Muscle layer of duodenum (tissue), 2 donors: Measurements from ENCODE around the gene DDX49.
"Not testable (repeated sequence)": the region's sequence is repeated elsewhere in the genome, so short reads cannot be mapped to it uniquely, and the experiment has no call there.

ENCODE experiments used
- H3K27ac ChIP-seq: one replicate; pipeline ENCODE4 v1.7.0; 2013; ENCODE audit warnings: mild to moderate bottlenecking, low read length
- H3K27me3 ChIP-seq: one replicate; pipeline ENCODE4 v1.7.0; 2013; ENCODE audit warnings: low read depth, mild to moderate bottlenecking, control low read depth, low read length
- H3K36me3 ChIP-seq, 2 donors: one replicate each; pipeline ENCODE4 v1.7.0; 2013; ENCODE audit warnings: low read length in 2 of 2, control low read depth in 1 of 2, mild to moderate bottlenecking in 1 of 2; ENCODE audit not compliant: insufficient read depth in 2 of 2, control insufficient read depth in 1 of 2
- H3K4me1 ChIP-seq, 2 donors: one replicate each; pipeline ENCODE4 v1.7.0; 2013; ENCODE audit warnings: low read length in 2 of 2, mild to moderate bottlenecking in 2 of 2, control low read depth in 1 of 2, moderate library complexity in 1 of 2; ENCODE audit not compliant: insufficient read depth in 2 of 2, control insufficient read depth in 1 of 2
- H3K4me3 ChIP-seq, 2 donors: one replicate each; pipeline ENCODE4 v1.7.0; 2013; ENCODE audit warnings: low read length in 2 of 2, low read depth in 1 of 2, mild to moderate bottlenecking in 1 of 2
- H3K9me3 ChIP-seq, 2 donors: one replicate each; pipeline ENCODE4 v1.7.0; 2013; ENCODE audit warnings: low read length in 2 of 2, control low read depth in 1 of 2, mild to moderate bottlenecking in 1 of 2; ENCODE audit not compliant: control insufficient read depth in 1 of 2
- donor health status: healthy.

DDX49 gene

GRCh38 chr19:18905058-18905456, 14.5 kb upstream of the DDX49 start:
- H3K27ac ChIP-seq = no peak overlapping the region
- peaks cover 9 to 78% of the 10 kb centered on the region in 2 donors for H3K36me3 ChIP-seq
- no peaks in the 10 kb centered on the region for H3K4me1 ChIP-seq
- no peak overlapping the region for H3K4me3 ChIP-seq
- no peaks in the 10 kb centered on the region for H3K9me3 ChIP-seq
- H3K27me3 ChIP-seq = no peaks in the 10 kb centered on the region

- Histone ChIP-seq H3K4me3 (no peak overlapping the region), H3K27me3 (no peaks in the 10 kb centered on the region), H3K9me3 (no peaks in the 10 kb centered on the region), H3K4me1 (no peaks in the 10 kb centered on the region), H3K27ac (no peak overlapping the region), H3K36me3 (peaks cover 9 to 78% of the 10 kb centered on the region in 2 donors)
Observed at GRCh38 chr19:18905513-18906236, 13.8 kb upstream of the DDX49 start.

- H3K4me3 ChIP-seq = no peak overlapping the region
- no peaks in the 10 kb centered on the region for H3K4me1 ChIP-seq
- H3K9me3 ChIP-seq = no peaks in the 10 kb centered on the region
- peaks cover 4 to 74% of the 10 kb centered on the region in 2 donors for H3K36me3 ChIP-seq
- no peaks in the 10 kb centered on the region for H3K27me3 ChIP-seq
- no peak overlapping the region for H3K27ac ChIP-seq
Observed at GRCh38 chr19:18906605-18907519, 12.7 kb upstream of the DDX49 start.

- Histone ChIP-seq H3K9me3 (no peaks in the 10 kb centered on the region), H3K4me3 (no peak overlapping the region), H3K36me3 (peaks cover 8 to 75% of the 10 kb centered on the region in 2 donors), H3K27ac (no peak overlapping the region), H3K4me1 (no peaks in the 10 kb centered on the region), H3K27me3 (no peaks in the 10 kb centered on the region)
Observed at GRCh38 chr19:18908917-18909619, 10.4 kb upstream of the DDX49 start.

- H3K4me3 ChIP-seq = no peak overlapping the region
- H3K4me1 ChIP-seq = no peaks in the 10 kb centered on the region
Observed at GRCh38 chr19:18910010-18910409, 9.5 kb upstream of the DDX49 start.

GRCh38 chr19:18910801-18911436, 8.6 kb upstream of the DDX49 start:
- H3K27ac ChIP-seq = no peak overlapping the region
- H3K4me1 ChIP-seq = peaks cover 0 to 3% of the 10 kb centered on the region in 2 donors
- H3K4me3 ChIP-seq = no peak overlapping the region
- H3K36me3 ChIP-seq = peaks cover 8 to 67% of the 10 kb centered on the region in 2 donors
- no peaks in the 10 kb centered on the region for H3K9me3 ChIP-seq
- H3K27me3 ChIP-seq = no peaks in the 10 kb centered on the region

More at GRCh38 chr19:18910010-18910409, 9.5 kb upstream of the DDX49 start:
- peaks cover 8 to 69% of the 10 kb centered on the region in 2 donors for H3K36me3 ChIP-seq
- H3K27ac ChIP-seq = no peak overlapping the region
- H3K9me3 ChIP-seq = no peaks in the 10 kb centered on the region
- no peaks in the 10 kb centered on the region for H3K27me3 ChIP-seq

GRCh38 chr19:18912933-18913332, 6.6 kb upstream of the DDX49 start:
- Histone ChIP-seq H3K27me3 (no peaks in the 10 kb centered on the region), H3K9me3 (no peaks in the 10 kb centered on the region), H3K4me3 (no peak overlapping the region), H3K4me1 (peaks cover 0 to 15% of the 10 kb centered on the region in 2 donors), H3K36me3 (peaks cover 3 to 48% of the 10 kb centered on the region in 2 donors), H3K27ac (no peak overlapping the region)

GRCh38 chr19:18913466-18913865, 6.0 kb upstream of the DDX49 start:
- H3K27me3 ChIP-seq = no peaks in the 10 kb centered on the region
- no peak overlapping the region for H3K4me3 ChIP-seq
- H3K27ac ChIP-seq = no peak overlapping the region
- H3K4me1 ChIP-seq = peaks cover 0 to 20% of the 10 kb centered on the region in 2 donors
- no peaks in the 10 kb centered on the region for H3K9me3 ChIP-seq
- peaks cover 3 to 46% of the 10 kb centered on the region in 2 donors for H3K36me3 ChIP-seq

- peaks cover 6 to 31% of the 10 kb centered on the region in 2 donors for H3K4me1 ChIP-seq
- no peak overlapping the region for H3K27ac ChIP-seq
- H3K4me3 ChIP-seq = no peak overlapping the region
- peaks cover 3 to 36% of the 10 kb centered on the region in 2 donors for H3K36me3 ChIP-seq
- no peaks in the 10 kb centered on the region for H3K27me3 ChIP-seq
- H3K9me3 ChIP-seq = no peaks in the 10 kb centered on the region
Observed at GRCh38 chr19:18915639-18916038, 3.9 kb upstream of the DDX49 start.

GRCh38 chr19:18917593-18917992, 1.9 kb upstream of the DDX49 start:
- Histone ChIP-seq H3K4me1 (peaks cover 6 to 39% of the 10 kb centered on the region in 2 donors), H3K36me3 (peaks cover 7 to 45% of the 10 kb centered on the region in 2 donors)
- not testable (repeated sequence) for H3K4me3 ChIP-seq, H3K27me3 ChIP-seq, H3K27ac ChIP-seq, H3K9me3 ChIP-seq

- no peaks in the 10 kb centered on the region for H3K9me3 ChIP-seq
- peaks cover 12 to 51% of the 10 kb centered on the region in 2 donors for H3K36me3 ChIP-seq
- peaks cover 6 to 39% of the 10 kb centered on the region in 2 donors for H3K4me1 ChIP-seq
- no peaks in the 10 kb centered on the region for H3K27me3 ChIP-seq
- peak overlapping the region; percentile 90 for H3K27ac ChIP-seq
- H3K4me3 ChIP-seq = peak overlapping the region; percentile 99 to 100
Observed at GRCh38 chr19:18919900-18920214, 342 bp downstream of the DDX49 start.
